Measurements from ENCODE around the gene APOBEC2. TPM values are rescaled to one million over a fixed set of nuclear protein-coding genes. Genes with fewer than 3 reads are reported as not detected.

Gene APOBEC2
- total and polyA plus RNA-seq, 4 donors = not detected

DNA sequence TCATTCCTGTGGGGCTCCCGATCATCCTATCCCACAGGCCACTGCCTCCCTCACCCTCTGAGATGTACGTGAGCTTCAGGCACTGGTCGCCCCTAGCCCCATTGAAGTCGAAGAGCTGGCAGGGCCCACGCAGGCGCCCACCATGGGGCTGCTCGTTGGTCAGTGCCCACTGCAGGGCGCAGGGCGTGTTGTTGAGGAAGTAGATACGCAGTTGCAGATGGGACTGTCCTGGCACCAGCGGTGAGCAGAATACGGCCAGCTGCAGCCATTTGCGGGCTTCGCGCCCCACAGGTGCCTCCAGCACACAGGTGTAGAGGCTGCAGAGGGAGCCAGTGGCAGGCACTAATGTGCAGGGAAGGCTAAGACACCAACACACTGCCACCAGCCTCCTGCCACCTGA, 20.2 kb upstream of the APOBEC2 start:
- 92 to 96% methylated on average over 15 of the region's 15 CpGs for WGBS, 2 donors
- Histone ChIP-seq H3K4me1 (ENCODE audit: control insufficient read depth in 1 of 2, insufficient read depth in 2 of 2, low read length in 2 of 2) (no peaks in the 10 kb centered on the region), H3K4me3 (ENCODE audit: low read length in 2 of 2) (no peak overlapping the region), H3K27me3 (ENCODE audit: control insufficient read depth in 1 of 2, insufficient read depth in 2 of 2, low read length in 1 of 2) (no peaks in the 10 kb centered on the region), H3K9me3 (ENCODE audit: control insufficient read depth, low read length) (no peaks in the 10 kb centered on the region), H3K27ac (ENCODE audit: low read depth in 1 of 2, low read length in 2 of 2) (no peak overlapping the region), H3K36me3 (ENCODE audit: control insufficient read depth in 1 of 2, insufficient read depth in 2 of 2, low read length in 1 of 2) (no peaks in the 10 kb centered on the region)
- intact Hi-C loops (cut with DNase I) = loop anchor here in 1 of 2 donors (10.0 kb wide), 1 partner anchor 138 kb away; no protein-coding TSS in a partner anchor
- ATAC-seq (ENCODE audit: low FRiP score) (no peak), DNase-seq (no peak)

DNA sequence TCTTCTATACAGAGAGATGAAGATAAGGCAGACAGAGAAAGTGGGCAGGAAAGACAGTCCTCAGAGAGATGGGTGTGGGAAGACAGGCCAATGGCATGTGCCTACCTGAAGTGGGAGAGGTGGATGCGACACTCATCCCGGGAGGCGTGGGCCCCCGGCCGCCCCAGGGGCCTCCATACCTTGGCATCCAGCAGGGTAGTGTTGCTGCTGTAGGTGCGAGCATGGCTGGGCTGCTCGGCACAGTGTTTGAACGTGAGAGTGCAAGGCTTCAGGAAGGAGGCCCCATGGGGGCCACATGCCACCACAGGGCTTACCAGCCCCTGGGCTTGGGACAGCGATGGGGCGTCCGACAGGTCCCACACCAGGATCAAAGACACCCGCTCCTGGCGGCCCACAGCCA, 19.2 kb upstream of the APOBEC2 start:
- H3K4me1 ChIP-seq (ENCODE audit: control insufficient read depth in 1 of 2, insufficient read depth in 2 of 2, low read length in 2 of 2) = no peaks in the 10 kb centered on the region
- DNase-seq = no peak
- WGBS, 2 donors = 92 to 94% methylated on average over 13 of the region's 13 CpGs
- no peaks in the 10 kb centered on the region for H3K27me3 ChIP-seq (ENCODE audit: control insufficient read depth in 1 of 2, insufficient read depth in 2 of 2, low read length in 1 of 2)
- H3K9me3 ChIP-seq (ENCODE audit: control insufficient read depth, low read length) = no peaks in the 10 kb centered on the region
- intact Hi-C loops (cut with DNase I) = loop anchor here in 1 of 2 donors (10.0 kb wide), 1 partner anchor 139 kb away; no protein-coding TSS in a partner anchor
- H3K4me3 ChIP-seq (ENCODE audit: low read length in 2 of 2) = no peak overlapping the region
- no peak for ATAC-seq (ENCODE audit: low FRiP score)
- no peak overlapping the region for H3K27ac ChIP-seq (ENCODE audit: low read depth in 1 of 2, low read length in 2 of 2)
- H3K36me3 ChIP-seq (ENCODE audit: control insufficient read depth in 1 of 2, insufficient read depth in 2 of 2, low read length in 1 of 2) = no peaks in the 10 kb centered on the region

DNA sequence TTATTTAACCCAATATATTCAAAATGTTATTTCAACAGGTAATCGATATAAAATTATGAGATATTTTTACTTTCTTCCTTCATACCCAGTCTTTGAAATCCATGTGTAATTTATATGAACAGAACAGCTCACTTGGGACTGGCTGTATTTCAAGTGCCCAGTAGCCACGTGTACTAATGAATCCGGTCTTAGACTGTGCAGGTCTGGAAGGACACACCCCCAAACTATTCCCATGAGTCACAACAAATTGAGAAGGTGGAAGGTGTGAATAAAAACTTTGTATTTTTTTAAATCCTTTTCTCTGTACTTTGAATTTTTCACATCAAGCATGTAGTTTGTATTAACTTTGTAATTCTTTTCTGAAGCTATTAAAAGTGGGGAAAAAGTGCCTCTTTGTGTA, 16.8 kb upstream of the APOBEC2 start:
- no peak for DNase-seq
- Histone ChIP-seq H3K4me1 (ENCODE audit: control insufficient read depth in 1 of 2, insufficient read depth in 2 of 2, low read length in 2 of 2) (no peaks in the 10 kb centered on the region), H3K36me3 (ENCODE audit: control insufficient read depth in 1 of 2, insufficient read depth in 2 of 2, low read length in 1 of 2) (no peaks in the 10 kb centered on the region), H3K4me3 (ENCODE audit: low read length in 2 of 2) (no peak overlapping the region), H3K27me3 (ENCODE audit: control insufficient read depth in 1 of 2, insufficient read depth in 2 of 2, low read length in 1 of 2) (no peaks in the 10 kb centered on the region), H3K9me3 (ENCODE audit: control insufficient read depth, low read length) (no peaks in the 10 kb centered on the region), H3K27ac (ENCODE audit: low read depth in 1 of 2, low read length in 2 of 2) (no peak overlapping the region)
- intact Hi-C loops (cut with DNase I) = loop anchor here in 1 of 2 donors (10.0 kb wide), 1 partner anchor 141 kb away; no protein-coding TSS in a partner anchor
- WGBS, 2 donors = 61% methylated on average over 3 of the region's 3 CpGs
- ATAC-seq (ENCODE audit: low FRiP score) = no peak

DNA sequence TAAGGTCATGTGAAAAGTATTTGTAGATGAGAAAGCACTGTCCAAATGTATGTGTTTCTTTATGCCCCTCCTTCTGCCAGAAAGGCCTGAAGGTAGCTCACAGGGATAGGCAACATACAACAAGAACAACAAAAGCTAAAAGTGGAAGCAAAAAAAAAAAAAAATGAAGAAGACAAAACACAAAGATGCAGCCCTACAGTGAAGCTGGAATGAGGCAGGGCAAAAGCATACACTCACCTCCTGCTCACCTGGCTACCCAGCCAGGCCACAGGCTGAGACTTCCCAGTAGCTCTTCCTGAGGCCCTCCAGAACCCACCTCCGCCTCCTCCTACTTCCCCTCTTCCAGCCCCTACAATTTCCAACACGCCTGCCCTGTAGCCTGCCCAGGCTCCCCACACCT, 16.4 kb upstream of the APOBEC2 start:
- Histone ChIP-seq H3K4me3 (ENCODE audit: low read length in 2 of 2) (no peak overlapping the region), H3K4me1 (ENCODE audit: control insufficient read depth in 1 of 2, insufficient read depth in 2 of 2, low read length in 2 of 2) (no peaks in the 10 kb centered on the region), H3K27me3 (ENCODE audit: control insufficient read depth in 1 of 2, insufficient read depth in 2 of 2, low read length in 1 of 2) (no peaks in the 10 kb centered on the region), H3K36me3 (ENCODE audit: control insufficient read depth in 1 of 2, insufficient read depth in 2 of 2, low read length in 1 of 2) (no peaks in the 10 kb centered on the region), H3K9me3 (ENCODE audit: control insufficient read depth, low read length) (no peaks in the 10 kb centered on the region), H3K27ac (ENCODE audit: low read depth in 1 of 2, low read length in 2 of 2) (no peak overlapping the region)
- WGBS, 2 donors = 94 to 96% methylated on average over 2 of the region's 2 CpGs
- DNase-seq (no peak), ATAC-seq (ENCODE audit: low FRiP score) (no peak)
- intact Hi-C loops (cut with DNase I) = loop anchor here in 1 of 2 donors (10.0 kb wide), 1 partner anchor 142 kb away; no protein-coding TSS in a partner anchor

DNA sequence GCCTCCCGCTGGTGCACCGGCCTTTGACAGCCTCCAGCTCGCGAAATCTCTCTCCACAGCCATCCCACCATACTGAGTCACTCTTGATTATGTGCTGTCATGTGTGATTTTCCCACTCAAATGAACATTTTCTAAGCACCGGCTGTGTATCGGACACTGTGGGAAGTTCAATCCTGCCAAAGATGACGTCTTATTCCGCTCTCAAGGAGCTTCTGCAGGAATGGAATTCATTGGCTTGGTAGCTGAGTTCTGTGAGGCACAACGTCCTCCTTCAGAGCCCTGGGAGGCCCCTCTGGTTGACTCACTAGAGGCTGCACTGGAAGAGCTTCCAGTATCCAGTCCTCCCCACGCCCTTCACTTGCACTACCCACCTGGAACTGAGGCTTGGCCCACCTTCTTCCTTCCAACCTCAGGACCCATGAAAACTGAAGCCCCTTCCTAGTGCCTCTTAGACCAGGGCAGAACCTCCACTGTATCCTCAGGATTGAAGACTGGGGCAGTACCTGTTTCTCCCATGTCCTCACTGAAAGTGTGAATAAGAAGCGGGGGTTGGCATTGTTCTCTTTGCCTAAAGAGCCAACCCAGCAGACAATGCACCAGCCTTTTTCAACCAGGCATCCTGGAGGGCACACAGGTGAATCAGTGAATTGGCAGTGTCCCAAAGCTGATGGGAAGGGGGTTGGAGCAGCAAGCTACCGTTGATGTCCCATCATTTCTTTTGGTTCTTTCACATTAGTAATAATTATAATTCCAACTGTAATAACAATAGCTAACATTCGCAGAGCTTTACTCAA, 15.7 kb upstream of the APOBEC2 start:
- ATAC-seq (ENCODE audit: low FRiP score) (no peak), DNase-seq (no peak)
- H3K36me3 ChIP-seq (ENCODE audit: control insufficient read depth in 1 of 2, insufficient read depth in 2 of 2, low read length in 1 of 2) = no peaks in the 10 kb centered on the region
- no peaks in the 10 kb centered on the region for H3K27me3 ChIP-seq (ENCODE audit: control insufficient read depth in 1 of 2, insufficient read depth in 2 of 2, low read length in 1 of 2)
- H3K9me3 ChIP-seq (ENCODE audit: control insufficient read depth, low read length) = no peaks in the 10 kb centered on the region
- no peak overlapping the region for H3K4me3 ChIP-seq (ENCODE audit: low read length in 2 of 2)
- intact Hi-C loops (cut with DNase I) = loop anchor here in 1 of 2 donors (10.0 kb wide), 1 partner anchor 143 kb away; no protein-coding TSS in a partner anchor
- H3K27ac ChIP-seq (ENCODE audit: low read depth in 1 of 2, low read length in 2 of 2) = no peak overlapping the region
- H3K4me1 ChIP-seq (ENCODE audit: control insufficient read depth in 1 of 2, insufficient read depth in 2 of 2, low read length in 2 of 2) = no peaks in the 10 kb centered on the region
- WGBS, 2 donors = 87 to 89% methylated on average over 13 of the region's 13 CpGs

DNA sequence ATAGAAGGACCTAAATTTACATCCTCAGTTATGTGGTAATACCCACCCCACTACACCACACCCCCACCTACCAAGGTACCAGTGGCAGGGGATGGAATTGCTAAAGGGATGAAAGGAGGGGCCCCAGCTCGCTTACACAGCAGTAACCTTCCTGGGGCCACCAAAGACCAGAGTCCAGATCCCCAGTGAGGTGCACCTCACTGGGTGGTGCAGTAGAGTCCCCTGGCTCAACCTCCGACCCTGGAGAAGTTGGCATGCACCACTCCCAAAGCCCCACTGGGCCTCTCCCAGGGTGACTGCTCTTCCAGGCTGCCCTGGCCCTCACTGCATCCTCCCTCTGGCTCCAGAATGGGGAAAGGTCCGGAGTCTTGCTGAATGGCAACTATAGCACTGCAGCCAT, 14.8 kb upstream of the APOBEC2 start:
- H3K9me3 ChIP-seq (ENCODE audit: control insufficient read depth, low read length) = no peaks in the 10 kb centered on the region
- DNase-seq = peak in 1 of 2 donors; percentile 49
- no peak for ATAC-seq (ENCODE audit: low FRiP score)

DNA sequence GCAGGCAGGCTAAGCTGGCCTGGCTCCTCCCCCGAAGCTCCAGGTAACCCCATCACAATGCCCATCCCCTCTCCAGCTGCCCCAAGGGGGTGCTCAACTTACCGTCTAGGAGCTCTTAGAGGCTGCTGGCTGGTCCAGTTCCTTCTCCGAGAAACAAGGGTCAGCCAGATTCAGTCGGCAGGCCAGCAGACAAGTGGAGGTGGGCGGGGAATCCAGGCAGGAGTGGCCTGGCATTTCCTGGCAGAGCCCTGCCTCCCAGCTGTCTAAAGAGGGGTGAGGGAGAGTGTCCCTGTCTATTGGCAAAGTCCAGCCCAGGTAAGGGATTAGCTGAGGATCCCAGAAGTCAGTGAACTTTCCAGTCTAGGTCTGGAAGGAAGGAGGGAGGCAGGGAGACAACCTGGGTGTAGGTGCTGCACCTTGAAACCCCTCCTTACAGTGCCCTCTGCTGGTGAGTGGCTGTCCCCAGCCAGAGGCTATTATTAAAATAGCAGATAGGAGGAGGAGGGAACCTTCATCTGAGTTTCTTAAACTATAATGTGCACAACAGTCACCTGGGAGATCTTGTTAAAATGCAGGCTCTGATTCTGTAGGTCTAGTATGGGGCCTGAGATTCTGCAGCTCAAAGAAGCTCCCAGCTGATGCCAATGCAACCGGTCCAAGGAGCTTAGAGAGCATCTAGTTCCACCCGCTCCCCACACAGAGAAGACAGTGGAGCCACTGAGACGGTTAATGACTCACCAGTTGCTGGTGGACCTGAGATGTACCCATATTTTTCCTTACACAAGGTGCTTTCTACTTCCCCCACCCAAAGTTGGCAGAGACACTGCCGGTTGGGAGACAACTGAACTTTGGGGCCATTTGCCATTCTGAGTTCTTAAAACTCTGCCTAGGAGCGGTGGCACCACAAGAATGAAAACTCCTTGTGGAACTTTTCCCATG, 13.7 kb upstream of the APOBEC2 start, which contains the start of gene UNC5CL:
Gene UNC5CL, minus strand, starts transcription at position 162 of the 939 bp plus-strand sequence. CDS start 4,147 bp downstream, outside the sequence.
- WGBS, 2 donors = 74 to 76% methylated on average over 10 of the region's 10 CpGs
- no peak for ATAC-seq (ENCODE audit: low FRiP score)
- H3K27ac ChIP-seq (ENCODE audit: low read depth in 1 of 2, low read length in 2 of 2) = no peak within 1 kb of the TSS

More for the DNA sequence above, 14.8 kb upstream of the APOBEC2 start:
- intact Hi-C loops (cut with DNase I) = loop anchor here in 1 of 2 donors (10.0 kb wide), 1 partner anchor 143 kb away; no protein-coding TSS in a partner anchor
- no peaks in the 10 kb centered on the region for H3K4me1 ChIP-seq (ENCODE audit: control insufficient read depth in 1 of 2, insufficient read depth in 2 of 2, low read length in 2 of 2)
- H3K27ac ChIP-seq (ENCODE audit: low read depth in 1 of 2, low read length in 2 of 2) = no peak overlapping the region
- H3K36me3 ChIP-seq (ENCODE audit: control insufficient read depth in 1 of 2, insufficient read depth in 2 of 2, low read length in 1 of 2) = no peaks in the 10 kb centered on the region
- H3K27me3 ChIP-seq (ENCODE audit: control insufficient read depth in 1 of 2, insufficient read depth in 2 of 2, low read length in 1 of 2) = no peaks in the 10 kb centered on the region
- no peak overlapping the region for H3K4me3 ChIP-seq (ENCODE audit: low read length in 2 of 2)
- WGBS, 2 donors = 91 to 93% methylated on average over 3 of the region's 3 CpGs

DNA sequence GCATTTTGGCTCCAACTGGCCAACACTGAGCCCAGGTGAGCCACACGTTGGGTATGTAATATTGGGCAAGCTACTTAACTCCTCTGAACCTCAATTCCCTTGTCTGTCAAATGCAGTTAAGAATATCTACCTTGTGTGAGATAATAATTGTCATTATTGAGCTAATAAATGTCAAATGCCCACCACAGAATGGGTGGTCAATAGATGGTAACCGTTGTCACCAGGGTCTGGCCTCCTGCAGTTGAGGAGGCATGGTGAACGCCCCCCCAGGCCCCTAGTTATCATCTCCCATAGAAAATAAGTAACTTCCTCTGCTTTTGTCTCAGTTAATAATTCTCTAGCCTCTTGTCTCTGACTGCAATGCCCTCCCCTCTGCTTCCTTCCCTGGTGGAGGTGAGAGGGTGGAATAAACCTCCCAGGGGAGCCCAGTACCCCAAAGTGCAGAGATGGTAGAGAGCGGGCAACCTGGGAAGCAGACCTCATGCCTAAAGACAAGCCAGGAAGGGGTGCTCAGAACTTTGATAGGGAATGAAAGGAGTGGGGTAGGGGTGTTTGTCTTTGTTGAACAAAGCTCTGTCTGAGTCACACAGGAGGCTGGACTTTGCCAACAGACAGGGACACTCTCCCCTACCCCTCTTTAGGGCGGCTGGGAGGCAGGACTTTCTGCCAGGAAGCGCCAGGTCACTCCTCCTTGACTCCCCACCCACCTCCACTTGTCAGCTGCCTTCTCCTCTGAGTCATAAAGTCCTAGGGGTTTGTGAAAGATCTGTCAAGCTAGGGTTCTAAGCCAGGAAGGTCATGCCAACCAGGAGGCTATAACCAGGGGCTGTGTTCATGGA, 12.7 kb upstream of the APOBEC2 start:
- ATAC-seq (ENCODE audit: low FRiP score) = no peak
- Histone ChIP-seq H3K36me3 (ENCODE audit: control insufficient read depth in 1 of 2, insufficient read depth in 2 of 2, low read length in 1 of 2) (no peaks in the 10 kb centered on the region), H3K4me1 (ENCODE audit: control insufficient read depth in 1 of 2, insufficient read depth in 2 of 2, low read length in 2 of 2) (no peaks in the 10 kb centered on the region), H3K4me3 (ENCODE audit: low read length in 2 of 2) (no peak overlapping the region), H3K27ac (ENCODE audit: low read depth in 1 of 2, low read length in 2 of 2) (no peak overlapping the region), H3K9me3 (ENCODE audit: control insufficient read depth, low read length) (no peaks in the 10 kb centered on the region), H3K27me3 (ENCODE audit: control insufficient read depth in 1 of 2, insufficient read depth in 2 of 2, low read length in 1 of 2) (no peaks in the 10 kb centered on the region)
- WGBS, 2 donors = 79 to 84% methylated on average over 6 of the region's 6 CpGs
- intact Hi-C loops (cut with DNase I) = no loop called here
- peak in 1 of 2 donors; percentile 40 for DNase-seq

More for the DNA sequence above, 13.7 kb upstream of the APOBEC2 start, which contains the start of gene UNC5CL:
- Histone ChIP-seq H3K36me3 (ENCODE audit: control insufficient read depth in 1 of 2, insufficient read depth in 2 of 2, low read length in 1 of 2) (no peaks in the 10 kb centered on the region), H3K4me3 (ENCODE audit: low read length in 2 of 2) (no peak within 1 kb of the TSS), H3K9me3 (ENCODE audit: control insufficient read depth, low read length) (no peaks in the 10 kb centered on the region), H3K27me3 (ENCODE audit: control insufficient read depth in 1 of 2, insufficient read depth in 2 of 2, low read length in 1 of 2) (no peaks in the 10 kb centered on the region), H3K4me1 (ENCODE audit: control insufficient read depth in 1 of 2, insufficient read depth in 2 of 2, low read length in 2 of 2) (no peaks in the 10 kb centered on the region)
- intact Hi-C loops (cut with DNase I) = loop anchor here in 1 of 2 donors (10.0 kb wide), 1 partner anchor 145 kb away; no protein-coding TSS in a partner anchor
- DNase-seq = peak in 1 of 2 donors; percentile 52
